Stimulated activated CD8-positive, alpha-beta memory T cell treated with anti-CD3 and anti-CD28 coated beads, Interleukin-4, amount 100 ng/mL, for 1 hour (primary cell): ENCODE results near the gene UBL4A.
A peak's percentile ranks its signal among the peaks of the same experiment; 100 is the strongest.
"Not testable (repeated sequence)": the region's sequence is repeated elsewhere in the genome, so short reads cannot be mapped to it uniquely, and the experiment has no call there.

Source experiments
- DNase-seq, 2 donors: peaks; one replicate each; pipeline ENCODE4 v3.0.0-alpha.2; 2020; ENCODE audit warnings: low read depth in 2 of 2, low spot score in 1 of 2

The UBL4A gene

GRCh38 chrX:154508384-154508745 is 21.9 kb upstream of the UBL4A start:
- no peak for DNase-seq

- DNase-seq, result no peak
These were observed 21.4 kb upstream of the UBL4A start for GRCh38 chrX:154507673-154508383.

- no peak for DNase-seq
These were observed 20.3 kb upstream of the UBL4A start for GRCh38 chrX:154506483-154507332.

GRCh38 chrX:154505734-154506133 is 19.3 kb upstream of the UBL4A start:
- DNase-seq, result no peak

GRCh38 chrX:154502989-154503388 is 16.6 kb upstream of the UBL4A start:
- no peak for DNase-seq

GRCh38 chrX:154502098-154502497 is 15.7 kb upstream of the UBL4A start:
- no peak for DNase-seq

- not testable (repeated sequence) for DNase-seq
These were observed 15.0 kb upstream of the UBL4A start for GRCh38 chrX:154501423-154501822.

- DNase-seq, result not testable (repeated sequence)
These were observed 10.2 kb upstream of the UBL4A start for GRCh38 chrX:154496591-154497137.

GRCh38 chrX:154495472-154495922 is 9.1 kb upstream of the UBL4A start:
- DNase-seq, result no peak

- no peak for DNase-seq
These were observed 8.3 kb upstream of the UBL4A start for GRCh38 chrX:154494715-154495114.

- peak; percentile 46 to 75 for DNase-seq
These were observed 4.1 kb upstream of the UBL4A start, which contains the start of gene SLC10A3 for GRCh38 chrX:154490414-154491083. Gene SLC10A3, minus strand, starts transcription at chrX:154490629. Its CDS starts 1,689 bp downstream, at chrX:154488940.

- no peak for DNase-seq
These were observed 3.6 kb upstream of the UBL4A start for GRCh38 chrX:154490021-154490413.

- no peak for DNase-seq
These were observed 2.8 kb upstream of the UBL4A start for GRCh38 chrX:154489182-154489581.

- no peak for DNase-seq
These were observed 2.1 kb upstream of the UBL4A start for GRCh38 chrX:154488336-154489075.

GRCh38 chrX:154487518-154488290 is 1.3 kb upstream of the UBL4A start:
- no peak for DNase-seq

GRCh38 chrX:154486052-154486395 is 391 bp downstream of the UBL4A start:
- no peak for DNase-seq

- no peak for DNase-seq
These were observed 1.0 kb downstream of the UBL4A start for GRCh38 chrX:154485150-154486051.

GRCh38 chrX:154484255-154485149 is 1.9 kb downstream of the UBL4A start:
- DNase-seq, result no peak
